DMS 273 (cell line): ENCODE measurements around the gene CDX2.

Source experiments
- DNase-seq: peaks from one replicate; lab custom pipeline; 2025; ENCODE audit not compliant: unreplicated experiment; lab: John Stamatoyannopoulos, UW

CDX2 gene

DNA sequence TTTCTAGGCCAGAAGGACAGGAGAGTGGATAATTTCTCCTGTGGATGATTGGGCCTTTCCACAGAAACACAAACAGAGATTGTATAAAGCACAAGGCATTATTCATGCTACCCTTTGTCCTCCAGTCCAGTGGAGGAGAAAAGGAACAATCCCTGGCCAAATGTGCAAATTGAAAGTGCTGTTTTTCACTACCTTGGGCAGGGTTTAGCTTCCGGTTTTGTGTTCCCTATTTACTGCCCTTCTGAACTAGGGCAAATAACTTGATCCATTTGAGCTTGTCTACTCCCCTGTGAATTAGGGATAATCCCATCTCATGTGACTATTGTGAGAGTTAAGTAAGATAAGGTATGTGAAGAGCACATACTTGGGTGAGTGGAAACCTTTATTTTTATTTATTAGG lies 36.0 kb downstream of the CDX2 start:
- no peak for DNase-seq

DNA sequence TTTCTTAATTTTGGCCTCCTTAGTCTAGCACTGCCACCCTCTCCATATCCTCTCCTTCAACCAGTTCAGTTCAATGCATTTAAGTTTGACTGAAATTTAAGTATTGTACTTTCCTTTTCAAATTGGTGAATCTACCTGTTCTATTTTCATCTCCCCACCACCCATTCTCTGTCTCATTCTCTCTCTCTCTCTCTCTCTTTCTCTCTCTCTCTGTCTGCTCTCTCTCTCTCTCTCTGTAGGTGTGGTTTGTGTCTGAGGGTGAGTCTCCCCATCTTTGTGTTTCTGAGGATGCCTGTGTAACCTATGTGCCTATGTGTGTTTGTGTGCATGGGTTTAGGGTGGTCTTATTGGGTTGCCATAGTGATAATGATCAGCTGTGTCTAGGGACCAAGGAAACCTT lies 39.2 kb downstream of the CDX2 start:
- no peak for DNase-seq

DNA sequence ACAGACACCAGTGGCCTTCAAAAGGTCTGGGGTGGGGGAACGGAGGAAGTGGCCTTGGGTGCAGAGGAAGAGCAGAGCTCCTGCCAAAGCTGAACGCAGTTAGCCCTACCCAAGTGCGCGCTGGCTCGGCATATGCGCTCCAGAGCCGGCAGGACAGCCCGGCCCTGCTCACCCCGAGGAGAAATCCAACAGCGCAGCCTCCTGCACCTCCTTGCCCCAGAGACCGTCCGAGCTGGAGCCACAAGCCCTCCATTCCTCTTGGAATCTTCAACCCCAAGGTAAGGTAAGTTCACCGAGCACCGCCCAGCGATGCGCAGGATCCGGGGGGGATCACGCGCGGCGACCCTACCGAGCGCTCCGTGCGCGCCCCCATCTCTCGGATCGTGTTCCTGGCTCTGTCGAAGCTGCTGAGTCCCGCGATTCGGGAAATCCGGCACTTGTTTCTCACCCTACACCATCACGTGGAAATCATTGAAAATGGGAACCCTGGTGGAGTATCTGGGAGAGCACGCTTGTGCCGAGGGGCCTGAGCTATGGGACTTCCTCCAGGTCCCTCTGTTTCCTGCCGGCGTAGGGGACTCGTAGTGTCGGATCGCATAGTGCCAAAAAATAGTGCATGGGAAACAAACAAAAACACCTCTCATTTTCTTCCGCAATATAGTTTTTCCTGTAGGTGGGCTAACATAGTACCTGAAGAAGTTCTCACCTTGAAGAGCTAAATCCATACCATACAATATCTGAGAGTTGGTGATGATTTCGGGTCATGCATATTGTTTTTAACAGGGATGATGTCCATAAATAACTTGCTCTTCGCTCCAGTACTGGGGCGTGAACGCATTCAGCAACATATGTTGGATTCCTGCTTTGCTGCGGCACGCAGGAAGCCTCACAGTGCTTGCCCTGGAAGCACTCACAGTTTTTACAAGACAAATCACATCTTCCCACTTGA lies 40.0 kb downstream of the CDX2 start:
- DNase-seq, result no peak

DNA sequence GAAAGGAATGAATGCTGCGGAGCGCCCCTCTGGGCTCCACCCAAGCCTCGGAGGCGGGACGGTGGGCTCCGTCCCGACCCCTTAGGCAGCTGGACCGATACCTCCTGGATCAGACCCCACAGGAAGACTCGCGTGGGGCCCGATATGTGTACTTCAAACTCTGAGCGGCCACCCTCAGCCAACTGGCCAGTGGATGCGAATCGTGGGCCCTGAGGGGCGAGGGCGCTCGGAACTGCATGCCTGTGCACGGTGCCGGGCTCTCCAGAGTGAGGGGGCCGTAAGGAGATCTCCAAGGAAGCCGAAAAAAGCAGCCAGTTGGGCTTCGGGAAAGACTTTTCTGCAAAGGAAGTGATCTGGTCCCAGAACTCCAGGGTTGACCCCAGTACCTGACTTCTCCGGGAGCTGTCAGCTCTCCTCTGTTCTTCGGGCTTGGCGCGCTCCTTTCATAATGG lies 40.7 kb downstream of the CDX2 start:
- DNase-seq, result no peak

DNA sequence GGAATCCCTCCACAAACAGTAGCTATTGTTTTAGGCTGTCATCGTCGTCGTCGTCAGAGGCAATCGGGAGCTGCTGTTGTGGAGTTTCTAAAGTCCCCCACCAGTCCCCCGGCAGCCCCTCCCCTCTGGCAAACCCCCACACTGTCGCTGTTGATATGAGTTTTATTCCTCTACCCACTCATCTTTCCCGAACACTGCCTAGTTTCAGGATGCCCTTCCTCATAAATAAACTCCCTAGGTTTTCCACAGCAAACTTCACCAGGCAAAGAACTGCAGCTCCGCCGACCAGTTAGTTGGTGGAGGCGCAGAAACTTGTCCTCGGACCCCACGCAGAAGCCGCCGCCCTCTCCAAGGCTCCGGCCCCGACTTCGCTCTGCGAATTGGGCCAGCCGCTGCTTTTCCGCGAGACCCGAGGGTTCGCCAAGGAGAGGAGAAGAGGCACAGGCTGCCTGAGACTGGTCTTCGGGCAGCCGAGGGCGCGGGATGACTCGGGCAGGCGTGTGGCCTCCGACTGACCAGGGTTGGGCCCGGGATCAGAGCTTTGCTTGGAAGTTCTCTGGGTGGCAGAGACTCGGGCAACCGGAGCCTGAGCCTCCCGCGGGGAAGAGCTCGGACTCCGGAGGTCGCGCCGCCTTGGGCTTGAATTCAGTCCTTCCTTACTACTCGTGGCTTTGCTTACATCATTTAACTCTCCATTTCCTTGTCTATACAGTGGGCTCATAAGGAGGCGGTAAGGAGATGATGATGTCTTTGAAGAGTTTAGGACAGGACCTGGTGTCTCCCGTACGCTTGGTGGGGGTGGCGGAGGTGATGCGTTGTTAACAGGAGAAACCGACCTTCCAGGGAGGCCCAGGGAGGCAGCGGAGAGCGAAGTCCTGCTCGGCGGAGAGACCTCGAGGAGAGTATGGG lies 41.4 kb downstream of the CDX2 start:
- DNase-seq, result no peak

DNA sequence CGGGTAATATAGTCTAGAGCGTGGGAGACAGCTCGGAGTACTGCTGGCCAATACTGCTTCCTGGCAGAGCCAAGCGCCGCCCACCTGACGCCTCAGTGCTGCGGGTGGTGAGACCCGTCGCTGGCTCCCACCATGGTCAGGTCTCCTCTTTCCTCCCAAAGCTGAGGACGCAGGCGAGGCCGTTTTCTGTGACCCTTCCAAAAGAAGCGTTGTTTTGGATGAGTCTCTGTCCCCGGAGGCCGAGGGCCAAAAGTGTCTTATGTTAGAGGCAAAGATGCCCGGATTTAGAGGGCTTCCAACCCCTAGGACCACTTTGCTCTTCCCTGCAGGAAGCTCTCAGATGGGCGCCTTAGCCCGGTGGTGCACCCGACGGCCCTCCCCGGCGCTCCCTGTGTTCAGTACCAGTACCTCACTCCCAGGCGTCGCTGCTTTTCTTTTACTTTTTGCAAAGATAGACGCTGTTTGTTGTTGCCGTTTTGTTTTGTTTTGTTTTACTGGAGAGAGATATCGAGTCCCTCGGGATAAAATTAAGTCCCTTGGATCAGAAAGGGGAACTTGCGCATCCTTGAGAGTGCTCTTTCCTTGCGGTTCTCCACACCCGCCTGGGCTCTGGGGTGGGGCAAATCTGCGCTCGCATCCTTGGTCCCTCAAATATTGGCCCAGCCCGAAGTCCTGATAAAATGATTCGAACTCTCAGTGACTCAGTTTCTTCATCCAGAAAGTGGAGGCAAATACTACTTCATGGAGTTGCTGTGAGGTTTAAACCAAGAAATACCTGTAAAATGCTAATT lies 42.3 kb downstream of the CDX2 start:
- peak; percentile 6 for DNase-seq

DNA sequence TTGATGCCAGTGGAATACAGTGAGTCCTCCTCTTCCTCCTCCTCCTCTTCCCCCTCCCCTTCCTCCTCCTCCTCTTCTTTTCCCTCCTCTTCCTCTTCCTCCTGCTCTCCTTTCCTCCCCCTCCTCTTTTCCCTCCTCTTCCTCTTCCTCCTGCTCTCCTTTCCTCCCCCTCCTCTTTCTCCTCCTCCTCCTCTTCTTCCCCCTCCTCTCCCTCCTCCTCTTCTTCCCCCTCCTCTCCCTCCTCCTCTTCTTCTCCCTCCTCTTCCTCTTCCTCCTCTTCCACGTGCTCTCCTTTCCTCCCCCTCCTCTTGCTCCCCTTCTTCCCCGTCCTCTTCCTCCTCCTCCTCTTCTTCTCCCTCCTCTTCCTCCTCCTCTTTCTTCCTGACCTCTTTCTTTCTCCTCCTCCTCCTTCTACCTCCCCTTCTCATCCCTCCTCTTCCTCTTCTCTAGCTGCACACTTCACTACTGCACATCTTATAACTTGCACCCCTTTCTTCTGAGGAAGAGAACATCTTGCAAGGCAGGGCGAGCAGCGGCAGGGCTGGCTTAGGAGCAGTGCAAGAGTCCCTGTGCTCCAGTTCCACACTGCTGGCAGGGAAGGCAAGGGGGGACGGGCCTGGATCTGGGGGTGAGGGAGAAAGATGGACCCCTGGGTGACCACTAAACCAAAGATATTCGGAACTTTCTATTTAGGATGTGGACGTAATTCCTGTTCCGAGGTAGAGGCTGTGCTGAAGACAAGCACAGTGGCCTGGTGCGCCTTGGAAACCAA lies 43.7 kb downstream of the CDX2 start:
- DNase-seq, result no peak

DNA sequence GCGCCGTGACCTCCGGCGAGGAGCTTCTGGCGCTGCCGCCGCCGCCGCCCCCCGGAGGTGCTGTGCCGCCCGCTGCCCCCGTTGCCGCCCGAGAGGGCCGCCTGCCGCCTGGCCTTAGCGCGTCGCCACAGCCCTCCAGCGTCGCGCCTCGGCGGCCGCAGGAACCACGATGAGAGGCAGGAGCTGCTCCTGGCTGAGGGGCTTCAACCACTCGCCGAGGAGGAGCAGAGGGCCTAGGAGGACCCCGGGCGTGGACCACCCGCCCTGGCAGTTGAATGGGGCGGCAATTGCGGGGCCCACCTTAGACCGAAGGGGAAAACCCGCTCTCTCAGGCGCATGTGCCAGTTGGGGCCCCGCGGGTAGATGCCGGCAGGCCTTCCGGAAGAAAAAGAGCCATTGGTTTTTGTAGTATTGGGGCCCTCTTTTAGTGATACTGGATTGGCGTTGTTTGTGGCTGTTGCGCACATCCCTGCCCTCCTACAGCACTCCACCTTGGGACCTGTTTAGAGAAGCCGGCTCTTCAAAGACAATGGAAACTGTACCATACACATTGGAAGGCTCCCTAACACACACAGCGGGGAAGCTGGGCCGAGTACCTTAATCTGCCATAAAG lies 44.5 kb downstream of the CDX2 start:
- DNase-seq, result no peak

DNA sequence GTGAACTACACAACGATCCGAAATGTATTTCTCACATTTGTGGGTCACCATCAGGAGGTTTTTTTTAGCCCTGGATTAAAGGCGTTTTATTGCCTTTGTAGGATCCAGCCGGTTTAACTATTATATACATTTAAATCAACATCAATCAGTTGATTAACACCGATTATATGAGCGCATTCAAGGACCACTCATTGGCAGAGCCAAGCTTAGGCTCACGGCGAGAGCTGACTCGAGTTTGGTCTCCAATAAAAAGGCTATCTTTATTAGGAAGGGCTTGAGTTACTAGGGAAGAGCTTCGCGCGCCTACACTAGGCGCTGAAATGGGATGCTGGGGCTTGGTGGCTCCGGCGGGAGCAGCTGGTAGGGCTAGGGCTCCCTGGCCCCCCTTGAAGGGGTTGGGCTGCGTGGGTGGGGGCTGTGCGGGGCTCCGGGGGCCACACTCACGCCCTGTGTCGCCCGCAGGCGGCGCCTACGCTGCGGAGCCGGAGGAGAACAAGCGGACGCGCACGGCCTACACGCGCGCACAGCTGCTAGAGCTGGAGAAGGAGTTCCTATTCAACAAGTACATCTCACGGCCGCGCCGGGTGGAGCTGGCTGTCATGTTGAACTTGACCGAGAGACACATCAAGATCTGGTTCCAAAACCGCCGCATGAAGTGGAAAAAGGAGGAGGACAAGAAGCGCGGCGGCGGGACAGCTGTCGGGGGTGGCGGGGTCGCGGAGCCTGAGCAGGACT lies 45.2 kb downstream of the CDX2 start:
- DNase-seq, result peak; percentile 34

DNA sequence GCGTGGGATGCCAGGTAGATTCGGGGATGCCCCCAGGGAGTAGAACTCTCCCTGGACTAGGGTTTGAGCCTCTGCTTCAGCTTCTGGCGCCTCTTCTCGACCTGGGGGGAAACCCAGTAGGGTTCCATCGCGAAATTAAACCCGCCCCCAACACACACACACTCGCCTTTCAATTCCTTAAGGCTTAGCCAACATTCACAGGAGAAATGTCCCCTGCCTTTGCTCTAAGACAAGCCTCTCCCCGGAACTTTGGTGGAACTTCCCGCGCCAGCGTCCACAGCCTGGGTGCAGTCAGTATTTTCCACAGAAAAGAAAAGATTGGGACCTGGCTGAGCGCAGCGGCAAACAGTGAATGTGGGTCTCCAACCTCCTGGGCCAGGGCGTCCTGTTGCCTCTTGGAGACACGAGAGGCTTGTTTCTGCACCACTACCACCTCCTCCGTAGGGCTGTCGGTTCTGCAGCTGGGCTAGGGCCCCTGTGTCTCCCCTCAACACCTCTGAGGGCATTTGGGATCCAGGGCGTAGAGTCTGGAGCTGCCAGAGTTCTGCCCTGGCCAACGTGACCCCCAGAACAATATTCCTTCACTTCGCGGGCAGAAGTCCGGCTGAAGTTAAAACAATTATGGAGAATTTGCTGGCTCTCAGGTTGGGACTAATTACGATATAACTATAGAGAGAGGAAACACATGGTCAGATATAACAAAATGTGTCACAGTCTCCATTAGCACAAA lies 46.1 kb downstream of the CDX2 start:
- no peak for DNase-seq

DNA sequence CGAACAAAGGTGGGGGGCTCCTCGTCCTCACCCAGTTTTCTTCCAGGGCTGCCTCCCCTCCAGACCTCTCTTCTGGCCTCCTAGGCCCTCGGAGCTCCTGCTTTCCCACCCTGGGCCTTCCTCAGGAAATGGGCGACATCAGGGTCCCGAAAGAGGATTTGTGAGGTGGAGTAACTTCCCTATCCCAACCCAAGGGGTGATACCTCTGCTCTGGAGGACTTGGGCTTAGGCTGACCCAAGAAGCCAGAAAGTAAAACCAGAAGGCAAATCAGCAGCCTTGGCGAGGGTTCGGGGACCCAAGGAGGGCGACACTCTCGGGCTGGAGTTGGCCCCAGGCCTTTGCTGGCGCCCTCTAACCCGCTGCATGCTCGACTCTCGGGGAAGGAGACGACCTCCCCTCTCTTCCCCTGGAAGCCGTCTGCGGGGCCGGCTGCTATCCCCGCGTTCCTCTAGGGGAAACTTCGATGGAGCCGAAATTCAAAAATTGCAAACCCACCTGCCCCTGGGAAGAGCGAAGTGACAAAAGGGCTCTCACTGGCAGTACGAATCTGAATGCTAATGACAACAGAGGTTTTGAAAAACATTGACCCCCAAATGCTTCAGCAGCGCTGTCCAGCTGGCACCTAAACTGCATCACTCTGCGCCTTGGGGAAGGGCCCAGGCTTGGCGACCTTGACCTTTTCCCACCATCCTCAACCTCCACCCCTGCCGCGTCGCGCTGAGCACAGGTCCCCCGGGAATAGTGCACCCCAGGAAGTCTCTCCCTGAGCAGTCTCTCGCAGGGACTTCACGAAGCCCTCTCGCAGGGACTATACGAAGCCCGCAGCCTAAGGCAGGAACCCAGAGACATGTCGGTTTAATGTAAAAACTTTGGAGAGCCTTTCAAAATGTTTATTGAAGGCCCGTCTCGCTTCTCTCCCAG lies 46.9 kb downstream of the CDX2 start:
- no peak for DNase-seq

DNA sequence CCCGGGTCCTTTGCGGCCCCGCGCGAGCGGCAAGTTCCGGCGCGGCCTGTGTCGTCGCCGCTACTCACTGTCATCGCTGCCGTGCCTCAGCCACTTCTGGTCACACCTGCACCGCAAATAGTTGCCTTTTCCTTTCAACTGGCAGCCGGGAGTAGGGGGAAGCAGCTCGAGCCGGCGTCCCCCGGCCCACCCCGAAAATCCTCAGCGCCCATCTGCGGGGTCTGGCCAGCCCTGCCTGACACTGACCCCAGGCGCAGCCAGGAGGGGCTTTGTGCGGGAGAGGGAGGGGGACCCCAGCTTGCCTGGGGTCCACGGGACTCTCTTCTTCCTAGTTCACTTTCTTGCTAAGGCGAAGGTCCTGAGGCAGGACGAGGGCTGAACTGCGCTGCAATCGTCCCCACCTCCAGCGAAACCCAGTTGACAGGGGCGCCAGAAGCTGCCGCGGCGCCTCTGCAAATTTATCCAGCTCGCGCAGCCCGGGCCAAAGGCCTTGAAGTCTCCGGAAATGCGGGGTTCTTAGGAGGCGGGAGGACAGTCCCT lies 47.6 kb downstream of the CDX2 start:
- DNase-seq, result no peak

DNA sequence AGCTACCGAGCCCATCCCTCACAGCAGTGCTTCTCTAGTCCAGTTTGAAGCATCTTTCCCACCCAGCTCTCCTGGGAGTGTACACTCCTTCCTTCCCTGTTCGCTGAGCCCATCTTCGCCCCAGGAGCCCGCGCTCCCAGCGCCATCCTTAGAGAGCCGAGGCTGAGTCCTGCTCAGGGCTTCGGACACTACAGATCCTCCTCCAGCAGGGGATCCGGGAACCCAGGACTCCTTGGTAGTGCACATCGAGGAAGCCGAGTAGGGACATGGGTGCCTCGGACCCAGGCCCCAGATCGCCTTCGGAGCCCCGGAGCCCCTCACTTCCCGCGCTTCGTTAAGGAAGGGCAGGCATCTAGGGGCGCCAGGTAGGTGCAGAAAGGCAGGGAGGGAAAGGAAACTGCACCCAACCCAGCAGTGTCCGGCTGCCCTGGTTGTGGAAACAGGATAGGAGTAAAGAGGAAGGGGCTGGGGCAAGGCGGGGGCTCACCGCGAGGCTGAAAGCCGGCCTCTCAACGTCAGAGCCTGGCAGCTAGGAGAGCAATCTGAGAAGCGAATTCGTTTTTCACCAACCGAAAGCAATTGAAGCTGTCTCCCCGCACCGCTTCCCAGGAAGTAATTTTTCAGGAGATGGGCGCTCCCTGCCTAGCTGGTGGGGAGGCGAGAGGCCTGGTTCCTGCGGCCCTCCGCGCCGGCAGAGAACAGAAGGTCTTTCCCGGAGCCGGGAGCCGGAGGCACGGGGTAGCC lies 48.3 kb downstream of the CDX2 start:
- DNase-seq, result peak; percentile 48

DNA sequence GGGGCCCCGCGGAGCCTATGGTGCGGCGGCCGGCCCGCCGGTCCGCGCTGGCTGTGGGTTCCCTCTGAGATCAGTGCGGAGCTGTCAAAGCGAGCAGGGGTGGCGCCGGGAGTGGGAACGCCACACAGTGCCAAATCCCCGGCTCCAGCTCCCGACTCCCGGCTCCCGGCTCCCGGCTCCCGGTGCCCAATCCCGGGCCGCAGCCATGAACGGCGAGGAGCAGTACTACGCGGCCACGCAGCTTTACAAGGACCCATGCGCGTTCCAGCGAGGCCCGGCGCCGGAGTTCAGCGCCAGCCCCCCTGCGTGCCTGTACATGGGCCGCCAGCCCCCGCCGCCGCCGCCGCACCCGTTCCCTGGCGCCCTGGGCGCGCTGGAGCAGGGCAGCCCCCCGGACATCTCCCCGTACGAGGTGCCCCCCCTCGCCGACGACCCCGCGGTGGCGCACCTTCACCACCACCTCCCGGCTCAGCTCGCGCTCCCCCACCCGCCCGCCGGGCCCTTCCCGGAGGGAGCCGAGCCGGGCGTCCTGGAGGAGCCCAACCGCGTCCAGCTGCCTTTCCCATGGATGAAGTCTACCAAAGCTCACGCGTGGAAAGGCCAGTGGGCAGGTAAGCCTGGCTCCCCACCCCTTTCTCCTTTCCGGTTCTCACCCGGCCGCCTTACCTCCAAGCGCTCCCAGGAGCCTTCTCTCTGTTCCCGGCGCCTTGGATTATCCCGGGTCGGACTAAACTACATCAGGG lies 49.0 kb downstream of the CDX2 start, which contains the start of gene PDX1:
TSS of gene PDX1 (plus strand) at position 67 of the 743 bp plus-strand sequence. CDS start at position 206, 139 bp downstream.
- DNase-seq, result peak; percentile 74

DNA sequence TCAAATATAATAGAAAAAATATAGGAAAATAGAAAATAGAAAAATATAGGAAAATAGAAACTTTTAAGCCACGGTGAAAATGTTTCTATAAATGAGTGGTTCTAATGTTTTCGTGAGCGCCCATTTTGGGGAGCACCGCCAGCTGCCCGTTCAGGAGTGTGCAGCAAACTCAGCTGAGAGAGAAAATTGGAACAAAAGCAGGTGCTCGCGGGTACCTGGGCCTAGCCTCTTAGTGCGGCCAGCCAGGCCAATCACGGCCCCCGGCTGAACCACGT lies 49.5 kb downstream of the CDX2 start:
- DNase-seq, result no peak
